ENCODE data around the gene PPIL4.
"Not testable (repeated sequence)": the region's sequence is repeated elsewhere in the genome, so short reads cannot be mapped to it uniquely, and the experiment has no call there.

Gene PPIL4

DNA sequence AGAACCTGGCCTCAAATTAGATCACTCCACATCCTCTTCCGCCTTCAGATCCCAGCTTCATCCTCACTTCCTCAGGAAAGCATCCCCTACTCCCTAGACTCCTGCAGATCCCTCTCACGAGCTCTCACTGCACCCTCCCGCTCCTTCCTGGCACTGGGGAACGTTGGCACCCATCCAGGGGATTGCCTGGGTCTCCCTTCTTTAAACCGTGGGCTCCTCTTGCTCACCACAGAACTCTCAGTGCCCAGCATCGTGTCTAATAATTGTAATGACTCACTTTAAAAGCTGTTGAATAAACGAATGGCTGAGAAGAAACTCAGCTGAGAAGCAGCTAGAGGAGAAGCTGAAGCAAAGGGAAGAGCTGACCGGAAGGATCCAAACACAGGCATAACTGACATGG is 81.4 kb downstream of the PPIL4 start:
- no peak for DNase-seq (ENCODE audit: low read depth)

DNA sequence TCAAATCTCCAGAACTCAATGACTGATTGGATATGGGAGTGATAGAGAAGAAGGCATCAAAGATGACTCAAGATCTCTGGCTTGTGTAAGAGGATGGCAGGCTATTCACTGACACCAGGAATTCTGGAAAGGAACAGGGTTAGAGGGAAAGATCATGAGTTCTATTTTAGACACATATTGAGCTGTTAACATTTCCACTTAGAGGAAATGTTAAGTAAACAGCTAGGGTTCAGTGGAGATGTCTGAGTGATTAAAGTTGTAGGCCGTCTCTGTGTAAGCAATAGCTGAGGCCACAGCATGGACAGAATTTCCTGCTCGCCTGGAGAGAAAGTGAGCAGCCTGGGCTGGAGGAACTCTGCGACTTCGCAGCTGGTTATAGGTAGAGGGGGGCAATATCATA is 82.1 kb downstream of the PPIL4 start:
- no peak for DNase-seq (ENCODE audit: low read depth)
- H3K4me3 ChIP-seq (ENCODE audit: control insufficient read depth, low read depth, low read length) = no peak overlapping the region
- TF ChIP-seq, protein P1, sequence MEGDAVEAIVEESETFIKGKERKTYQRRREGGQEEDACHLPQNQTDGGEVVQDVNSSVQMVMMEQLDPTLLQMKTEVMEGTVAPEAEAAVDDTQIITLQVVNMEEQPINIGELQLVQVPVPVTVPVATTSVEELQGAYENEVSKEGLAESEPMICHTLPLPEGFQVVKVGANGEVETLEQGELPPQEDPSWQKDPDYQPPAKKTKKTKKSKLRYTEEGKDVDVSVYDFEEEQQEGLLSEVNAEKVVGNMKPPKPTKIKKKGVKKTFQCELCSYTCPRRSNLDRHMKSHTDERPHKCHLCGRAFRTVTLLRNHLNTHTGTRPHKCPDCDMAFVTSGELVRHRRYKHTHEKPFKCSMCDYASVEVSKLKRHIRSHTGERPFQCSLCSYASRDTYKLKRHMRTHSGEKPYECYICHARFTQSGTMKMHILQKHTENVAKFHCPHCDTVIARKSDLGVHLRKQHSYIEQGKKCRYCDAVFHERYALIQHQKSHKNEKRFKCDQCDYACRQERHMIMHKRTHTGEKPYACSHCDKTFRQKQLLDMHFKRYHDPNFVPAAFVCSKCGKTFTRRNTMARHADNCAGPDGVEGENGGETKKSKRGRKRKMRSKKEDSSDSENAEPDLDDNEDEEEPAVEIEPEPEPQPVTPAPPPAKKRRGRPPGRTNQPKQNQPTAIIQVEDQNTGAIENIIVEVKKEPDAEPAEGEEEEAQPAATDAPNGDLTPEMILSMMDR (IDR thresholded peaks at IDR 0.05; ENCODE audit: control insufficient read depth, insufficient read depth, low read depth, low read length, missing control alignments) = no peak

More for the DNA sequence above, 81.4 kb downstream of the PPIL4 start:
- no peak overlapping the region for H3K4me3 ChIP-seq (ENCODE audit: control insufficient read depth, low read depth, low read length)
- TF ChIP-seq, protein P1 (IDR thresholded peaks at IDR 0.05; ENCODE audit: control insufficient read depth, insufficient read depth, low read depth, low read length, missing control alignments) = no peak

DNA sequence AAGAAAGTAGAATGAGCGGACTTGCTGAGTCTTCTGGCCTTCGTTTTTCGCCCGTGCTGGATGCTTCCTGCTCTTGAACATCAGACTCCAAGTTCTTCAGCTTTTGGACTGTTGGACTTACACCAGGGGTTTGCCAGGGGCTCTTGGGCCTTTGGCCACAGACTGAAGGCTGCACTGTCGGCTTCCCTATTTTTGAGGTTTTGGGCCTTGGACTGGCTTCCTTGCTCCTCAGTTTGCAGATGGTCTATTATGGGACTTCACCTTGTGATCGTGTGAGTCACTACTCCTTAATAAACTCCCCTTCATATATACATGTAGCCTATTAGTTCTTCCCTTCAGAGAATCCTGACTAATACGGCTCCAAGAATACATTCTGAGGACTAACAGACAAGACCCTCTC is 83.1 kb downstream of the PPIL4 start:
- DNase-seq (ENCODE audit: low read depth); H3K4me3 ChIP-seq (ENCODE audit: control insufficient read depth, low read depth, low read length): not testable (repeated sequence)

DNA sequence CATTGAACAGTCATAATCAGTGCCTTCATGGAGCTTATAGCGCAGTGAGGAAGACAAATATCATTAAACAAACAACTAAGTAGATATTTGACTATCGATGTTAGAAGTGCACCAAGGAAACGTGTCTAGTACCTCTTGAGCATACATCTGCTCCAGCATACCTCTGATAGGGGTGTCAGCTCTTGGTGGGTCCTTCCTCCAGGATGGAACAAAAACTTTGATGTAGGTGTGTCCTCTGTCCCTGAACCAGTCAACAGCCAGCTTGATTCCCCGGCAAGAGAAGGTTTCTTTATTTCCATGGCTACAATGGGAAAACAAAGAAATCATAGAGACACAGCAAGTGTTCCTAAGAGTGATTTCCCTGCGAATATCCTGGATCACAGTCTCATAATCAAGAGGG is 84.2 kb downstream of the PPIL4 start:
- DNase-seq (ENCODE audit: low read depth) = no peak
- no peak overlapping the region for H3K4me3 ChIP-seq (ENCODE audit: control insufficient read depth, low read depth, low read length)
- TF ChIP-seq, protein P1 (IDR thresholded peaks at IDR 0.05; ENCODE audit: control insufficient read depth, insufficient read depth, low read depth, low read length, missing control alignments) = no peak

DNA sequence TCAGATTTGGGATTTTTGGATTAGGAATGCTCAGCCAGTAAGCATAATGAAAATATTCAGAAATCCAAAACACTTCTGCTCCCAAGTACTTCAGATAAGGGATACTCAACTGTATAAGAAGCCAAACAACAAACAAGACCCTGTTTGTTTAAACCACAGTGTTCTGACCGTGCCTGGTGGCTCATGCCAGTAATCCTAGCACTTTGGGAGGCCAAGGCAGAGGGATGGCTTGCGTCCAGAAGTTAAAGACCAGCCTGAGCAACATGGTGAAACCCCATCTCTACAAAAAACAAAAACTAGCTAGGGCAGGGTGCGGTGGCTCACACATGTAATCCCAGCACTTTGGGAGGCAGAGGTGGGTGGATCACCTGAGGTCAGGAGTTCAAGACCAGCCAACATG is 85.6 kb downstream of the PPIL4 start:
- DNase-seq (ENCODE audit: low read depth); H3K4me3 ChIP-seq (ENCODE audit: control insufficient read depth, low read depth, low read length): not testable (repeated sequence)

DNA sequence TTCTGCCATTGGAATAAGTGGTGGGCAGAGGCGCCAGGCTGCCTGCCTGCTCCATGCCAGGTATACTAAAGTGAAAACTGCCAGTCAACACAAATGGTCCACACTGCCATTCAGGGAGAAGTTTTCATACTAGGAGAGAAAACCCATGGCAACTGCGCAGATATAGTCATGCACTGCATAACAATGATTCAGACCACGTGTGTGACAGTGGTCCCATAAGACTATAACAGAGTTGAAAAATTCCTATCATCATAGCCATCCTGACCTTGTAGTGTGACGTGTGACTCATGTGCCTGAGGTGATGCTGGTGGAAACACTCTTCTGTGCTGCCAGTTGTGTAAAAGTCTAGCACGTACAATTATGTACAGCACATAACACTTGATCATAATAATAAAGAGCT is 86.1 kb downstream of the PPIL4 start:
- no peak for DNase-seq (ENCODE audit: low read depth)
- no peak overlapping the region for H3K4me3 ChIP-seq (ENCODE audit: control insufficient read depth, low read depth, low read length)
- TF ChIP-seq, protein P1 (IDR thresholded peaks at IDR 0.05; ENCODE audit: control insufficient read depth, insufficient read depth, low read depth, low read length, missing control alignments) = no peak

DNA sequence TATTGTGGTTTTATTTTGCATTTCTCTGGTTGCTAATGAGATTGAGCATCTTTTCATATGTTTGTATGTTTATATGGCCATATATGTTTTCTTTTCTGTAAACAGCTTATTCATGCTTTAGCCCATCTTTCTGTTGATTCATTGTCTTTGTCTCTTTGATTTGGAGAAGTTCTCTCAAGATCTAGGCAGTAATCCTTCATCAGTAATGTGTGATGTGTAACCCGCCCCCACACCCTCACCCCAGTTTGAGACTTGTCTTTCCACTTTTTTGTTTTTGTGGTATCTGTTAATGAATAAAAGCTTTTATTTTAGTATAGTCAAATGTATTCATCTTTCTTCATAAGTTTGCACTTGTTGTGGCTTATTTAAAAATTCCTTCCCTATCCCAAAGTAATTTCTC is 87.0 kb downstream of the PPIL4 start:
- DNase-seq (ENCODE audit: low read depth) = no peak
- TF ChIP-seq, protein P1 (IDR thresholded peaks at IDR 0.05; ENCODE audit: control insufficient read depth, insufficient read depth, low read depth, low read length, missing control alignments) = no peak
- H3K4me3 ChIP-seq (ENCODE audit: control insufficient read depth, low read depth, low read length) = no peak overlapping the region

DNA sequence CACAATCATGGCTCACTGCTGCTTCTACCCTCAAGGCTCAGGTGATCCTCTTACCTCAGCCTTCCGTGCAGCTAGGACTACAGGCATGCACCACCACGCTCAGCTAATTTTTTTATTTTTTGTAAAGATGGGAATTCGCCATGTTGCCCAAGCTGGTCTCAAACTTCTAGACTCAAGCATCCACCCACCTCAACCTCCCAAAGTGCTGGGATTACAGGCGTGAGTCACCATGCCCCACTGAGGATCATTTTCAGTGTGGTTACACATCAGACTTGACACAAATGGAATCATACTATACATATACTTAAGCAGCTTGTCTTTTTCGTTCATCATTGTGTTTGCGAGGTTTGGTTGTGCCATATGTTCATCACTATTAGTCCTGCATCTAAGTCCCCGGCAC is 87.6 kb downstream of the PPIL4 start:
- TF ChIP-seq, protein P1 (IDR thresholded peaks at IDR 0.05; ENCODE audit: control insufficient read depth, insufficient read depth, low read depth, low read length, missing control alignments) = no peak

More for the DNA sequence above, 87.6 kb downstream of the PPIL4 start:
- H3K4me3 ChIP-seq (ENCODE audit: control insufficient read depth, low read depth, low read length) = no peak overlapping the region
- no peak for DNase-seq (ENCODE audit: low read depth)
